Activated T-cell treated with anti-CD3 and anti-CD28 coated beads, Interleukin-2, amount 50 U/mL, for 72 hours (primary cell): Measurements from ENCODE around the gene GSK3B. TPM values are rescaled to one million over a fixed set of nuclear protein-coding genes. Genes with fewer than 3 reads are reported as not detected.
"Not testable (repeated sequence)": the region's sequence is repeated elsewhere in the genome, so short reads cannot be mapped to it uniquely, and the experiment has no call there.

ENCODE experiments used
- ATAC-seq, 2 donors: fragments of 150-1000 bp; cut with Tn5 transposase; replicated peaks in 1 of 2; 2 replicates each; pipeline ENCODE4 v1.10.0; 2021; ENCODE audit warnings: moderate library complexity in 2 of 2, mild to moderate bottlenecking in 1 of 2
- DNase-seq, 2 donors: peaks; one replicate each; pipeline ENCODE4 v3.0.0; 2021 to 2022; ENCODE audit warnings: mixed read lengths in 1 of 2
- H3K27ac Mint-ChIP-seq: one replicate; pipeline ENCODE4 v1.8.0; 2022; ENCODE audit warnings: mild to moderate bottlenecking, moderate library complexity, mixed read lengths
- H3K27me3 Mint-ChIP-seq: one replicate; pipeline ENCODE4 v1.8.0; 2022; ENCODE audit warnings: low read depth, mixed read lengths
- H3K36me3 Mint-ChIP-seq, 2 donors: one replicate each; pipeline ENCODE4 v1.8.0; 2022; ENCODE audit warnings: mixed read lengths in 2 of 2, mild to moderate bottlenecking in 1 of 2; ENCODE audit not compliant: insufficient read depth in 2 of 2
- H3K4me1 Mint-ChIP-seq: one replicate; pipeline ENCODE4 v1.8.0; 2022; ENCODE audit warnings: low read depth, mixed read lengths
- H3K4me3 Mint-ChIP-seq, 2 donors: one replicate each; pipeline ENCODE4 v1.8.0; 2022; ENCODE audit warnings: mild to moderate bottlenecking in 2 of 2, mixed read lengths in 2 of 2, moderate library complexity in 2 of 2
- H3K9me3 Mint-ChIP-seq, 2 donors: one replicate each; pipeline ENCODE4 v1.8.0; 2022; ENCODE audit warnings: mixed read lengths in 2 of 2
- total RNA-seq, 2 donors: library from RNA; stranded (reverse); gene quantifications; one replicate each; pipeline ENCODE4 v1.2.3, GENCODE V29; 2022

Gene GSK3B
- total RNA-seq, 2 donors from 2014 or later: 35.4 to 37.5 TPM

- Mint-ChIP-seq H3K27me3 (no peaks in the 10 kb centered on the region), H3K9me3 (peaks cover 3 to 4% of the 10 kb centered on the region in 2 donors), H3K36me3 (peaks cover 0 to 3% of the 10 kb centered on the region in 2 donors), H3K4me3 (no peak overlapping the region), H3K27ac (no peak overlapping the region), H3K4me1 (peaks cover 41% of the 10 kb centered on the region)
- ATAC-seq: no peak
- no peak for DNase-seq
These were observed 80.8 kb downstream of the GSK3B start for GRCh38 chr3:120013481-120013880.

GRCh38 chr3:120005741-120006140 lies 88.5 kb downstream of the GSK3B start:
- H3K4me3 Mint-ChIP-seq, H3K27me3 Mint-ChIP-seq, H3K27ac Mint-ChIP-seq, DNase-seq, ATAC-seq: not testable (repeated sequence)
- H3K36me3 Mint-ChIP-seq: peaks cover 20 to 27% of the 10 kb centered on the region in 2 donors
- H3K4me1 Mint-ChIP-seq: peaks cover 23% of the 10 kb centered on the region
- peaks cover 18 to 19% of the 10 kb centered on the region in 2 donors for H3K9me3 Mint-ChIP-seq

DNA sequence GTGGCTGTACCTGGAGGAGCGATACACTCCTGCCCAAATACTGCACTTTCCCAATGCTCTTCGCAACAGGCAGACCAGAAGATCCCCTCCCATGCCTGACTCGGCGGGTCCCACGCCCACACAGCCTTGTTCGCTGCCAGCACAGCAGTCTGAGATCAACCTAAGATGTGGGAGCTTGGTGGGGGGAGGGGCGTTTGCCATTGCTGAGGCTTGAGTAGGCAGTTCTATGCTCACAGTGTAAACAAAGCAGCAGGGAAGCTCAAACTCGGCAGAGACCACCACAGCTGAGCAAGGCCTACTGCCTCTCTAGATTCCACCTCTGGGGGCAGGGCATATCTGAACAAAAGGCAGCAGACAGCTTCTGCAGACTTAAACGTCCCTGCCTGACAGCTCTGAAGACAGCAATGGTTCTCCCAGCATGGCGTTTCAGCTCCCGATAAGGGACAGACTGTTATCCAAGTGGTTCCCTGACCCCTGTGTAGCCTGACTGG lies 90.2 kb downstream of the GSK3B start:
- peaks cover 26 to 38% of the 10 kb centered on the region in 2 donors for H3K36me3 Mint-ChIP-seq
- not testable (repeated sequence) for H3K4me3 Mint-ChIP-seq, ATAC-seq, H3K27me3 Mint-ChIP-seq, H3K27ac Mint-ChIP-seq
- DNase-seq: peak; percentile 11 to 16
- peaks cover 20% of the 10 kb centered on the region for H3K4me1 Mint-ChIP-seq
- H3K9me3 Mint-ChIP-seq: peaks cover 15 to 19% of the 10 kb centered on the region in 2 donors

DNA sequence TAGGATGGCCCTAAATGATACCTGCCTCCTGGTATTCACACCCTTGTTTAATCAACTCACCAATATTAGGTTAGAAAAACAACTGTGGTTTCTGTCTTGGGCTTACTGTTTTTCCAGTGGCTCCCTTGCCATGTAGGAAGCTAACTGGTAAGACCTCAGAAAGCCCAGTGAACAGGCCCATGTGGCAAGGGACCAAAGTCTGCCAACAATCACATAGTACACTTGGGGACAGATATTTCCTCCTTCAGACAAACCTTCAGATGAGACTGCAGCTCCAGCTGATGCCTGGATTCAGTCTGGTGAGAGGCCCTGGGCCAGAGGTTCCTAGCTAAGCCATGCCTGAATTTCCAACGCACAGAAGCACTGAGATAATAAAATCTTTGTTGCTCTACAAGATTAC lies 96.1 kb downstream of the GSK3B start:
- Mint-ChIP-seq H3K27ac (no peak overlapping the region), H3K4me1 (peaks cover 14% of the 10 kb centered on the region), H3K4me3 (no peak overlapping the region), H3K9me3 (peaks cover 1 to 2% of the 10 kb centered on the region in 2 donors), H3K27me3 (no peaks in the 10 kb centered on the region), H3K36me3 (peaks cover 9 to 18% of the 10 kb centered on the region in 2 donors)
- DNase-seq (no peak), ATAC-seq (no peak)

DNA sequence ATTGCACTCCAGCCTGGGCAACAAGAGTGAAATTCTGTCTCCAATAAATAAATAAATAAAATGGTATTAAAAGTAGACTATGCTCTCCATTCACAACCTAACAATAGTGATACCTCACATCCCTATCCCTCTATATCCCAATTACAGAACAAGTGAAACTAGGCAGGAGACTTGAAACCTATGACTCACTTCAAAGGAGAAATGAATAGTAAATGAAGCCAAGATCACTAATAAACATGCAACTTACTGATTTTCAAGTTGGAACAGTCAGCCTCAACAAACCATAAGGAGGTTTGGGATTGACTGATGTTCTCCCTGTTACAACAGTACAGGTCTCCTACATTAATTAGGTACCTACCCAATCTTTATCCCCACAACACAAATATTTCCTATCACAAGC lies 103.4 kb downstream of the GSK3B start:
- DNase-seq (no peak), ATAC-seq (no peak)
- peaks cover 29% of the 10 kb centered on the region for H3K4me1 Mint-ChIP-seq
- no peaks in the 10 kb centered on the region for H3K27me3 Mint-ChIP-seq
- no peak overlapping the region for H3K4me3 Mint-ChIP-seq
- H3K36me3 Mint-ChIP-seq: peaks cover 5 to 14% of the 10 kb centered on the region in 2 donors
- H3K9me3 Mint-ChIP-seq: peaks cover 0 to 2% of the 10 kb centered on the region in 2 donors
- no peak overlapping the region for H3K27ac Mint-ChIP-seq

DNA sequence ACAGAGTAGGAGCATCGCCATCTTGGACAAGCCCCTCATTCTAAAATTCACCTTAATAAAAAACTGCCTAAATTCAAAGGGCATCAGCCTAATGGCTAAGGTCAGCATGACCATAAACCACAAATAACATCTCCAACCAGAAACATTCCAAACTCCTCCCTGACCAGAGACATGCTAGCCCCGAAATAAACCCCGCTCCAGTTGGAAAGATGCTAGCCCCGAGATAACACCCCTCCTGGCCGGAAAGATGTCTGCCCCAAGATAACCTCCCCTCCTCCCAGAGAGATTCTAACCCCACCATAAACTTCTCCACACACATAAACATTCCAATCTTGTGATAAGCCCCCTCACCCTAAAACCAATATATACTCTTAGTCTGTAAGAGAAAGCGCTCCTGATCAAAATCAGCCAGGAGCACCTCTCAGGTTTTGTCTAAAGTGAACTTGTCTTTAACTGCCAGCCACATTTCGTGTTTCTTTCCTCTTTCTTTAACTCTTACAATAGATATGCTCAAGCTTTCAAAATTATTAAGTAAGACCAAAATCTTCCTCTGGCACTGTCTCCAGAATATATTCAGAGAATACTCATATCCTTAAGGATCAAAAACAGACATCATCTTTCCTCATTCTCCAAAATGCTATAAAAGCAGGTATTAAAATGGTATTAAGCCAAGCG lies 104.1 kb downstream of the GSK3B start:
- Mint-ChIP-seq H3K9me3 (peaks cover 1 to 5% of the 10 kb centered on the region in 2 donors), H3K36me3 (peaks cover 8 to 20% of the 10 kb centered on the region in 2 donors), H3K4me3 (no peak overlapping the region), H3K27me3 (no peaks in the 10 kb centered on the region), H3K27ac (peak overlapping the region; percentile 82), H3K4me1 (peaks cover 34% of the 10 kb centered on the region)
- DNase-seq (no peak), ATAC-seq (no peak)

GRCh38 chr3:119986812-119987211 lies 107.4 kb downstream of the GSK3B start:
- not testable (repeated sequence) for ATAC-seq, DNase-seq, H3K27ac Mint-ChIP-seq, H3K4me3 Mint-ChIP-seq, H3K27me3 Mint-ChIP-seq
- Mint-ChIP-seq H3K36me3 (peaks cover 23 to 41% of the 10 kb centered on the region in 2 donors), H3K4me1 (peaks cover 45% of the 10 kb centered on the region), H3K9me3 (peaks cover 11 to 21% of the 10 kb centered on the region in 2 donors)

- Mint-ChIP-seq H3K27ac (no peak overlapping the region), H3K27me3 (no peaks in the 10 kb centered on the region), H3K4me1 (peaks cover 54% of the 10 kb centered on the region), H3K36me3 (peaks cover 23 to 39% of the 10 kb centered on the region in 2 donors), H3K4me3 (no peak overlapping the region), H3K9me3 (peaks cover 11 to 20% of the 10 kb centered on the region in 2 donors)
- DNase-seq (no peak), ATAC-seq (no peak)
These were observed 112.9 kb downstream of the GSK3B start for GRCh38 chr3:119981386-119981785.

DNA sequence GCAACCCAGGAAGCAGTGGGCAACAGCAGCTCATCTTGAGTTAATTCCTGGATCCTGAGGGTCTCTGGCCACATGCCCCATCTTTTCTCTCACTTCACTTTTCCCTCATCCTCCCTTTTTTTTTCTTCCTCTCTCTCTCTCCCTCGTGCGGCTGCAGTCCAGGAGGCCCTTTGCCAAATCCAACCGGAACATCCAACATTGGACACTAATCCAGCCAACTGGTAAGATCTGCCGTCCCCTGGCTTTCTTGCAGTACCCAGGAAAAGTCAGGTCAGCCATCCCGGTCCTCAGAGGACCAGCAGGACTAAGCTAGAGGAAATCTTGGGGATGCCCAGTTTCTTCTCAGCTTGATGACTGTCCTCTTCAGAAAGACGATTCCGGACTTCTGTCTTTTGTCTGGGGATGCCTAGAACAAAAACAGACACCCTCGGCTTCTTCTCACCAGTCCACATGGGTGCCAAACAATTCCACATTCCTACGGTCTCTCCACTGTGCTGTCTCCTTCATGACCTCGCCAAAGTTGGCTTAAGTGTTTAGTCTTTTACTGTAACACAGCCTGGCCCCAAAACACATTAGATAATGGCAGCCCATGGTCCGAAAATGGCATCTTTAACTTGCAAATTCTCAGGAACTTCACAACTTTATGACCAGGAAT lies 115.6 kb downstream of the GSK3B start:
- Mint-ChIP-seq H3K27me3 (no peaks in the 10 kb centered on the region), H3K27ac (no peak overlapping the region), H3K4me1 (peaks cover 42% of the 10 kb centered on the region), H3K36me3 (peaks cover 9 to 16% of the 10 kb centered on the region in 2 donors), H3K9me3 (peaks cover 1 to 8% of the 10 kb centered on the region in 2 donors), H3K4me3 (no peak overlapping the region)
- DNase-seq (no peak), ATAC-seq (no peak)

DNA sequence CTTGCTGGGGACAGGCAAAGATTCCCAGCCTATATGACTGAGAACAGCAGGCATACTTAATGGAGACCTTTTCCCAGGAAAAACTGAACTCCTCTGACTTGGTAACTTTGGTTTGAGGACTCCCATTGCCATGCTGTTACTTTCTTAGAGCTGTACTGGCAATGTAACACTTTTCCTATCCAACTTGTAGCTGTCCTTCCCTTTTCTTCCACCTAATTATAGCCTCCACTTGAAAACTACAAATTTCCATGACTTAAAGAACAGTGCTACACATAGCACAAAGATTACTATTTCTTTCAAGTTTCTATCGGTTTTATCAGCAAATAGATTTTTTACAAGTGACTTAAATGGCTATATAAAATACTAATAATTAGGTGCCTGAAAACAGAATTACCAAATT lies 116.9 kb downstream of the GSK3B start:
- peaks cover 36% of the 10 kb centered on the region for H3K4me1 Mint-ChIP-seq
- H3K27me3 Mint-ChIP-seq: no peaks in the 10 kb centered on the region
- peaks cover 7 to 9% of the 10 kb centered on the region in 2 donors for H3K36me3 Mint-ChIP-seq
- ATAC-seq: no peak
- no peak for DNase-seq
- peaks cover 0 to under 1% of the 10 kb centered on the region in 2 donors for H3K9me3 Mint-ChIP-seq
- H3K4me3 Mint-ChIP-seq: no peak overlapping the region
- no peak overlapping the region for H3K27ac Mint-ChIP-seq

- no peak overlapping the region for H3K4me3 Mint-ChIP-seq
- H3K27me3 Mint-ChIP-seq: no peaks in the 10 kb centered on the region
- ATAC-seq (no peak), DNase-seq (no peak)
- peaks cover 31% of the 10 kb centered on the region for H3K4me1 Mint-ChIP-seq
- peaks cover 6 to 12% of the 10 kb centered on the region in 2 donors for H3K36me3 Mint-ChIP-seq
- no peak overlapping the region for H3K27ac Mint-ChIP-seq
- H3K9me3 Mint-ChIP-seq: no peaks in the 10 kb centered on the region
These were observed 118.0 kb downstream of the GSK3B start for GRCh38 chr3:119976214-119976613.

DNA sequence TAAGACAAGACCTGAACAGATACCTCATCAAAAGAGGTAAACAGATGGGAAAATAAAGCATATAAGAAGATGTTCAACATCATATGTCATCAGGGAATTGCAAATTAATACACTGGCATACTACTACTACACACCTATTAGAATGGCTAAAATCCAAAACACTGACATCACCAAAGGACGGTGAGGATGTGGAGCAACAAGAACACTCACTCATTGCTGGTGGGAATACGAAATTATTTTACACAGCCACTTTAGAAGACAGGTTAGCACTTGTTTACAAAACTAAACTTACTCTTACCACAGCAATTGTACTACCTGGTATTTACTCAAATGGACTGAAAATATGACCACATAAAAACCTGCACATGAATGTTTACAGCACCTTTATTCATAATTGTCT lies 119.6 kb downstream of the GSK3B start:
- ATAC-seq (no peak), DNase-seq (no peak)
- Mint-ChIP-seq H3K27ac (no peak overlapping the region), H3K4me1 (peaks cover 28% of the 10 kb centered on the region), H3K36me3 (peaks cover 6 to 12% of the 10 kb centered on the region in 2 donors), H3K9me3 (no peaks in the 10 kb centered on the region), H3K4me3 (no peak overlapping the region), H3K27me3 (no peaks in the 10 kb centered on the region)

GRCh38 chr3:119973018-119973646 lies 121.1 kb downstream of the GSK3B start:
- no peaks in the 10 kb centered on the region for H3K9me3 Mint-ChIP-seq
- H3K27ac Mint-ChIP-seq: no peak overlapping the region
- H3K4me1 Mint-ChIP-seq: peaks cover 25% of the 10 kb centered on the region
- H3K4me3 Mint-ChIP-seq: no peak overlapping the region
- no peaks in the 10 kb centered on the region for H3K27me3 Mint-ChIP-seq
- H3K36me3 Mint-ChIP-seq: peaks cover 3 to 4% of the 10 kb centered on the region in 2 donors
- DNase-seq (no peak), ATAC-seq (no peak)
